ENCODE measurements around the gene ELL2. TPM values are rescaled to one million over a fixed set of nuclear protein-coding genes. Genes with fewer than 3 reads are reported as not detected.
A peak's percentile ranks its signal among the peaks of the same experiment; 100 is the strongest.

The ELL2 gene
- total and polyA plus RNA-seq, 9 of the 15 experiments (the other 6 are each of a cell fraction or from before 2014, with no cell fraction given): 4.3 to 18.3 (median 14.5) TPM

GRCh38 chr5:95996904-95997723, 35.5 kb upstream of the ELL2 start:
- ATAC-seq (no peak; the same call in 2 of the 3 replicates), DNase-seq (ENCODE audit: extremely low read depth in 1 of 4, low spot score in 3 of 4) (peak in 1 of 4 experiments; percentile 22), FAIRE-seq (no peak)
- ChIA-PET POLR2A (interaction anchor here (1.0 kb wide), 1 partner anchor 13 kb away, joined by 3 read pairs; no protein-coding TSS in a partner anchor), CTCF (ENCODE audit: low intra/inter-chr PET ratio) (no interaction called here)
- Histone ChIP-seq H3K4me3 (no peak overlapping the region), H2AFZ (ENCODE audit: low read depth, low read length) (no peak overlapping the region), H3K79me2 (ENCODE audit: control insufficient read depth, insufficient read depth, low read length) (no peaks in the 10 kb centered on the region), H3K9me1 (ENCODE audit: control insufficient read depth, insufficient read depth, low read length) (no peaks in the 10 kb centered on the region), H3K27me3 (ENCODE audit: control insufficient read depth in 2 of 2, insufficient read depth in 2 of 2, low read length in 2 of 2) (no peaks in the 10 kb centered on the region), H3K9ac (ENCODE audit: insufficient read depth in 1 of 2, low read depth in 2 of 2, low read length in 2 of 2) (no peak overlapping the region), H3K4me2 (ENCODE audit: insufficient read depth, low read length) (no peak overlapping the region), H3K9me3 (replicated peaks; ENCODE audit: control insufficient read depth, insufficient read depth, low read depth, low read length) (no peaks in the 10 kb centered on the region), H3K36me3 (ENCODE audit: control insufficient read depth, insufficient read depth, low read length) (no peaks in the 10 kb centered on the region), H3K27ac (ENCODE audit: extremely low read depth, low read depth, low read length) (no peak overlapping the region), H3K4me1 (replicated peaks in 1 of 2; ENCODE audit: control insufficient read depth in 2 of 2, insufficient read depth in 2 of 2, low read length in 2 of 2) (peaks cover 0 to 5% of the 10 kb centered on the region in 2 experiments; a peak in 2 of 5 replicates), H4K20me1 (replicated peaks; ENCODE audit: control insufficient read depth, insufficient read depth, low read length) (no peaks in the 10 kb centered on the region)
- BruUV-seq (replicated peaks): no TSS peak
- peak; percentile 45; the same call in 1 of the 2 replicates for TF ChIP-seq SOX6 (IDR thresholded peaks at IDR 0.05)
- peak; percentile 37; the same call in 1 of the 2 replicates for TF ChIP-seq CBFA2T2 (conservative IDR thresholded peaks at IDR 0.05)
- TF ChIP-seq DLX4 (CRISPR knock-in tag; IDR thresholded peaks at IDR 0.05): no peak
- TF ChIP-seq CBFA2T3 (IDR thresholded peaks at IDR 0.05): peak; percentile 67
- no peak for TF ChIP-seq CHD1 (IDR thresholded peaks at IDR 0.05; ENCODE audit: low read length)
- TF ChIP-seq ARID1B (IDR thresholded peaks at IDR 0.05): 0 out of 2 replicates have a peak, but pooled peaks have one; percentile 16
- TF ChIP-seq PML (IDR thresholded peaks at IDR 0.05; ENCODE audit: low read length): no peak
- peak; percentile 57; the same call in 1 of the 2 replicates for TF ChIP-seq NFE2L1 (tag; IDR thresholded peaks at IDR 0.05; ENCODE audit: borderline replicate concordance, low read depth)
- TF ChIP-seq MAFG (tag; conservative IDR thresholded peaks at IDR 0.05): peak; percentile 40; the same call in 1 of the 2 replicates
- TF ChIP-seq TBP (optimal IDR thresholded peaks at IDR 0.05; ENCODE audit: low read depth, low read length): no peak
- TF ChIP-seq TAL1 (IDR thresholded peaks at IDR 0.05): 0 out of 2 replicates have a peak, but pooled peaks have one; percentile 8
- peak; percentile 39 for TF ChIP-seq NFE2 (IDR thresholded peaks at IDR 0.05; ENCODE audit: low read depth)
- in situ Hi-C loops (cut with MboI): no loop called here
- intact Hi-C loops (cut with micrococcal nuclease): no loop called here

Measured in K562 (cell line).